ENCODE measurements around the gene GRM7. TPM values are rescaled to one million over a fixed set of nuclear protein-coding genes. Genes with fewer than 3 reads are reported as not detected.

The GRM7 gene
- total and polyA plus RNA-seq, 2 experiments from 2014 or later: 0.40 TPM; not detected in 1

- TF ChIP-seq, protein P1, sequence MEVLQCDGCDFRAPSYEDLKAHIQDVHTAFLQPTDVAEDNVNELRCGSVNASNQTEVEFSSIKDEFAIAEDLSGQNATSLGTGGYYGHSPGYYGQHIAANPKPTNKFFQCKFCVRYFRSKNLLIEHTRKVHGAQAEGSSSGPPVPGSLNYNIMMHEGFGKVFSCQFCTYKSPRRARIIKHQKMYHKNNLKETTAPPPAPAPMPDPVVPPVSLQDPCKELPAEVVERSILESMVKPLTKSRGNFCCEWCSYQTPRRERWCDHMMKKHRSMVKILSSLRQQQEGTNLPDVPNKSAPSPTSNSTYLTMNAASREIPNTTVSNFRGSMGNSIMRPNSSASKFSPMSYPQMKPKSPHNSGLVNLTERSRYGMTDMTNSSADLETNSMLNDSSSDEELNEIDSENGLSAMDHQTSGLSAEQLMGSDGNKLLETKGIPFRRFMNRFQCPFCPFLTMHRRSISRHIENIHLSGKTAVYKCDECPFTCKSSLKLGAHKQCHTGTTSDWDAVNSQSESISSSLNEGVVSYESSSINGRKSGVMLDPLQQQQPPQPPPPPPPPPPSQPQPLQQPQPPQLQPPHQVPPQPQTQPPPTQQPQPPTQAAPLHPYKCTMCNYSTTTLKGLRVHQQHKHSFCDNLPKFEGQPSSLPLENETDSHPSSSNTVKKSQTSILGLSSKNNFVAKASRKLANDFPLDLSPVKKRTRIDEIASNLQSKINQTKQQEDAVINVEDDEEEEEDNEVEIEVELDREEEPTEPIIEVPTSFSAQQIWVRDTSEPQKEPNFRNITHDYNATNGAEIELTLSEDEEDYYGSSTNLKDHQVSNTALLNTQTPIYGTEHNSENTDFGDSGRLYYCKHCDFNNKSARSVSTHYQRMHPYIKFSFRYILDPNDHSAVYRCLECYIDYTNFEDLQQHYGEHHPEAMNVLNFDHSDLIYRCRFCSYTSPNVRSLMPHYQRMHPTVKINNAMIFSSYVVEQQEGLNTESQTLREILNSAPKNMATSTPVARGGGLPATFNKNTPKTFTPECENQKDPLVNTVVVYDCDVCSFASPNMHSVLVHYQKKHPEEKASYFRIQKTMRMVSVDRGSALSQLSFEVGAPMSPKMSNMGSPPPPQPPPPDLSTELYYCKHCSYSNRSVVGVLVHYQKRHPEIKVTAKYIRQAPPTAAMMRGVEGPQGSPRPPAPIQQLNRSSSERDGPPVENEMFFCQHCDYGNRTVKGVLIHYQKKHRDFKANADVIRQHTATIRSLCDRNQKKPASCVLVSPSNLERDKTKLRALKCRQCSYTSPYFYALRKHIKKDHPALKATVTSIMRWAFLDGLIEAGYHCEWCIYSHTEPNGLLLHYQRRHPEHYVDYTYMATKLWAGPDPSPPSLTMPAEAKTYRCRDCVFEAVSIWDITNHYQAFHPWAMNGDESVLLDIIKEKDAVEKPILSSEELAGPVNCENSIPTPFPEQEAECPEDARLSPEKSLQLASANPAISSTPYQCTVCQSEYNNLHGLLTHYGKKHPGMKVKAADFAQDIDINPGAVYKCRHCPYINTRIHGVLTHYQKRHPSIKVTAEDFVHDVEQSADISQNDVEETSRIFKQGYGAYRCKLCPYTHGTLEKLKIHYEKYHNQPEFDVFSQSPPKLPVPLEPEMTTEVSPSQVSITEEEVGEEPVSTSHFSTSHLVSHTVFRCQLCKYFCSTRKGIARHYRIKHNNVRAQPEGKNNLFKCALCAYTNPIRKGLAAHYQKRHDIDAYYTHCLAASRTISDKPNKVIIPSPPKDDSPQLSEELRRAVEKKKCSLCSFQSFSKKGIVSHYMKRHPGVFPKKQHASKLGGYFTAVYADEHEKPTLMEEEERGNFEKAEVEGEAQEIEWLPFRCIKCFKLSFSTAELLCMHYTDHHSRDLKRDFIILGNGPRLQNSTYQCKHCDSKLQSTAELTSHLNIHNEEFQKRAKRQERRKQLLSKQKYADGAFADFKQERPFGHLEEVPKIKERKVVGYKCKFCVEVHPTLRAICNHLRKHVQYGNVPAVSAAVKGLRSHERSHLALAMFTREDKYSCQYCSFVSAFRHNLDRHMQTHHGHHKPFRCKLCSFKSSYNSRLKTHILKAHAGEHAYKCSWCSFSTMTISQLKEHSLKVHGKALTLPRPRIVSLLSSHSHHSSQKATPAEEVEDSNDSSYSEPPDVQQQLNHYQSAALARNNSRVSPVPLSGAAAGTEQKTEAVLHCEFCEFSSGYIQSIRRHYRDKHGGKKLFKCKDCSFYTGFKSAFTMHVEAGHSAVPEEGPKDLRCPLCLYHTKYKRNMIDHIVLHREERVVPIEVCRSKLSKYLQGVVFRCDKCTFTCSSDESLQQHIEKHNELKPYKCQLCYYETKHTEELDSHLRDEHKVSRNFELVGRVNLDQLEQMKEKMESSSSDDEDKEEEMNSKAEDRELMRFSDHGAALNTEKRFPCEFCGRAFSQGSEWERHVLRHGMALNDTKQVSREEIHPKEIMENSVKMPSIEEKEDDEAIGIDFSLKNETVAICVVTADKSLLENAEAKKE (CRISPR knock-in tag; IDR thresholded peaks at IDR 0.05): no peak
Measured at GRCh38 chr3:7709376-7710082, 848.6 kb downstream of the GRM7 start (continued).

GRCh38 chr3:7710284-7710683 lies 849.4 kb downstream of the GRM7 start:
- no peak for ATAC-seq
- no peak for DNase-seq (ENCODE audit: low spot score)
- TF ChIP-seq NANOG (IDR thresholded peaks at IDR 0.05; ENCODE audit: borderline replicate concordance) (no peak), JUNB (IDR thresholded peaks at IDR 0.05; ENCODE audit: unreplicated experiment) (no peak), EZH2phosphoT487 (IDR thresholded peaks at IDR 0.05; ENCODE audit: unreplicated experiment) (no peak)
- TF ChIP-seq, protein P1 (CRISPR knock-in tag; IDR thresholded peaks at IDR 0.05): no peak
- TF ChIP-seq, protein P2, sequence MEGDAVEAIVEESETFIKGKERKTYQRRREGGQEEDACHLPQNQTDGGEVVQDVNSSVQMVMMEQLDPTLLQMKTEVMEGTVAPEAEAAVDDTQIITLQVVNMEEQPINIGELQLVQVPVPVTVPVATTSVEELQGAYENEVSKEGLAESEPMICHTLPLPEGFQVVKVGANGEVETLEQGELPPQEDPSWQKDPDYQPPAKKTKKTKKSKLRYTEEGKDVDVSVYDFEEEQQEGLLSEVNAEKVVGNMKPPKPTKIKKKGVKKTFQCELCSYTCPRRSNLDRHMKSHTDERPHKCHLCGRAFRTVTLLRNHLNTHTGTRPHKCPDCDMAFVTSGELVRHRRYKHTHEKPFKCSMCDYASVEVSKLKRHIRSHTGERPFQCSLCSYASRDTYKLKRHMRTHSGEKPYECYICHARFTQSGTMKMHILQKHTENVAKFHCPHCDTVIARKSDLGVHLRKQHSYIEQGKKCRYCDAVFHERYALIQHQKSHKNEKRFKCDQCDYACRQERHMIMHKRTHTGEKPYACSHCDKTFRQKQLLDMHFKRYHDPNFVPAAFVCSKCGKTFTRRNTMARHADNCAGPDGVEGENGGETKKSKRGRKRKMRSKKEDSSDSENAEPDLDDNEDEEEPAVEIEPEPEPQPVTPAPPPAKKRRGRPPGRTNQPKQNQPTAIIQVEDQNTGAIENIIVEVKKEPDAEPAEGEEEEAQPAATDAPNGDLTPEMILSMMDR (conservative IDR thresholded peaks at IDR 0.05; ENCODE audit: low read depth in 2 of 2): no peak

More at GRCh38 chr3:7710284-7710683, 849.4 kb downstream of the GRM7 start:
- Histone ChIP-seq H2AFZ (no peak overlapping the region), H4K20me1 (replicated peaks; ENCODE audit: insufficient read depth) (no peaks in the 10 kb centered on the region), H3K4me2 (no peak overlapping the region), H3K4me3 (no peak overlapping the region), H3K4me1 (ENCODE audit: insufficient read depth) (peaks cover 10% of the 10 kb centered on the region), H3K79me2 (replicated peaks; ENCODE audit: insufficient read depth) (no peaks in the 10 kb centered on the region), H3K9me2 (ENCODE audit: insufficient read depth) (peaks cover 19% of the 10 kb centered on the region), H3K27me3 (ENCODE audit: insufficient read depth) (no peaks in the 10 kb centered on the region), H3F3A (replicated peaks; ENCODE audit: low read depth) (no peaks in the 10 kb centered on the region), H3K36me3 (ENCODE audit: insufficient read depth) (no peaks in the 10 kb centered on the region), H3K27ac (ENCODE audit: low read depth) (no peak overlapping the region)
- H3K9me3 Mint-ChIP-seq: no peaks in the 10 kb centered on the region; the same call in 2 of the 3 replicates
- H3K4me1 Mint-ChIP-seq: peaks cover 9% of the 10 kb centered on the region
- no peaks in the 10 kb centered on the region for H3K36me3 Mint-ChIP-seq (ENCODE audit: low read depth)
- no peaks in the 10 kb centered on the region for H3K27me3 Mint-ChIP-seq (ENCODE audit: insufficient read depth, low read depth, poor library complexity)
- no peak overlapping the region for H3K27ac Mint-ChIP-seq
- no peak overlapping the region for H3K4me3 Mint-ChIP-seq
